HepG2 (cell line): ENCODE measurements around the gene PLCG1. TPM values are rescaled to one million over a fixed set of nuclear protein-coding genes. Genes with fewer than 3 reads are reported as not detected.
A peak's percentile ranks its signal among the peaks of the same experiment; 100 is the strongest.

Experiments used
- BHLHE40 ChIP-seq: IDR thresholded peaks from 2 replicates; pipeline ENCODE4 v1.6.1; 2011; ENCODE audit warnings: low read length, improper control_type of control experiment
- JDP2 ChIP-seq: sonication (generic); formaldehyde crosslinking; IDR thresholded peaks from 2 replicates; pipeline ENCODE4 v1.8.1; 2022; ENCODE audit warnings: missing genetic modification reagents, borderline replicate concordance
- MAZ ChIP-seq, 2 experiments: sonication (generic) in 1 of 2; formaldehyde crosslinking in 1 of 2; IDR thresholded peaks; 2 replicates each; pipeline versions ENCODE4 v1.5.0 to v1.6.1; 2012 to 2020; ENCODE audit warnings: low read depth in 2 of 2, mild to moderate bottlenecking in 2 of 2, borderline replicate concordance in 1 of 2, improper control_type of control experiment in 1 of 2, low read length in 1 of 2, missing genetic modification reagents in 1 of 2, moderate library complexity in 1 of 2
- POLR2AphosphoS2 ChIP-seq: IDR thresholded peaks from 2 replicates; pipeline ENCODE4 v1.6.1; 2011; ENCODE audit warnings: low read depth, low read length, improper control_type of control experiment
- SETDB1 ChIP-seq: sonication (generic); formaldehyde crosslinking; IDR thresholded peaks from 2 replicates; pipeline ENCODE4 v1.5.1; 2020; ENCODE audit warnings: missing genetic modification reagents, mild to moderate bottlenecking, borderline replicate concordance
- SMARCC2 ChIP-seq: fragments of 450-650 bp; IDR thresholded peaks from 2 replicates; pipeline ENCODE4 v1.6.1; 2017; ENCODE audit warnings: antibody characterized with exemption, mild to moderate bottlenecking
- SOX5 ChIP-seq: IDR thresholded peaks from 2 replicates; pipeline ENCODE4 v1.6.1; 2016; ENCODE audit warnings: borderline replicate concordance
- TSC22D2 ChIP-seq: sonication (generic); formaldehyde crosslinking; IDR thresholded peaks from 2 replicates; pipeline ENCODE4 v1.5.1; 2020; ENCODE audit warnings: missing genetic modification reagents, mild to moderate bottlenecking, borderline replicate concordance
- USF2 ChIP-seq, 2 experiments: sonication (generic) in 1 of 2; formaldehyde crosslinking in 1 of 2; IDR thresholded peaks; 2 replicates each; pipeline versions ENCODE4 v1.5.1 to v1.6.1; 2011 to 2020; ENCODE audit warnings: borderline replicate concordance in 1 of 2, low read depth in 1 of 2, low read length in 1 of 2, mild to moderate bottlenecking in 1 of 2, missing genetic modification reagents in 1 of 2, moderate library complexity in 1 of 2
- ZBTB37 ChIP-seq: sonication (generic); formaldehyde crosslinking; IDR thresholded peaks from 2 replicates; pipeline ENCODE4 v1.4.0; 2020; ENCODE audit warnings: mild to moderate bottlenecking, missing genetic modification reagents
- ZNF160 ChIP-seq: sonication (generic); formaldehyde crosslinking; IDR thresholded peaks from 2 replicates; pipeline ENCODE4 v1.8.0; 2022; ENCODE audit warnings: mild to moderate bottlenecking, inconsistent platforms, missing genetic modification reagents
- ZNF224 ChIP-seq: sonication (generic); formaldehyde crosslinking; IDR thresholded peaks from 2 replicates; pipeline ENCODE4 v1.5.0; 2020; ENCODE audit warnings: mild to moderate bottlenecking, missing genetic modification reagents
- ZNF343 ChIP-seq: sonication (generic); formaldehyde crosslinking; IDR thresholded peaks from 2 replicates; pipeline ENCODE4 v1.4.0; 2020; ENCODE audit warnings: mild to moderate bottlenecking, missing genetic modification reagents
- ZNF660 ChIP-seq: sonication (generic); formaldehyde crosslinking; IDR thresholded peaks from 2 replicates; pipeline ENCODE4 v1.5.1; 2020; ENCODE audit warnings: mild to moderate bottlenecking, low read depth, missing genetic modification reagents, borderline replicate concordance
- ZNF766 ChIP-seq: sonication (generic); formaldehyde crosslinking; IDR thresholded peaks from 2 replicates; pipeline ENCODE4 v1.5.0; 2020; ENCODE audit warnings: missing genetic modification reagents, borderline replicate concordance
- ZSCAN5A ChIP-seq: sonication (generic); formaldehyde crosslinking; IDR thresholded peaks from 2 replicates; pipeline ENCODE4 v1.8.0; 2022; ENCODE audit warnings: mild to moderate bottlenecking, missing genetic modification reagents, borderline replicate concordance
- polyA plus RNA-seq, 8 experiments: library from polyadenylated mRNA; depleted of rRNA in 3 of 8; stranded (reverse) in 7 of 8; unstranded in 1 of 8; fragments of >200 nt; fragmentation: Illumina TruSeq in 4 of 8; extraction: Trizol in 4 of 8; gene quantifications; 2 replicates each; pipeline versions ENCODE4 v1.2.1 to v1.2.3, GENCODE V29; 2011 to 2016; ENCODE audit warnings: low read depth in 4 of 8, missing spikeins in 1 of 8, mixed read lengths in 1 of 8; ENCODE audit not compliant: insufficient read depth in 1 of 8
- total RNA-seq, 5 experiments: library from RNA; depleted of rRNA; stranded (reverse); fragments of >200 nt; fragmentation: Illumina TruSeq; extraction: Trizol; gene quantifications; 2 replicates each; pipeline ENCODE4 v1.2.3, GENCODE V29; 2016; ENCODE audit warnings: low read depth in 1 of 5
- TF ChIP-seq, protein P1 (sequence below): sonication (generic); formaldehyde crosslinking; IDR thresholded peaks from 2 replicates; pipeline ENCODE4 v1.4.0; 2020; ENCODE audit warnings: missing genetic modification reagents, mild to moderate bottlenecking, borderline replicate concordance
- TF ChIP-seq, protein P2 (sequence below): IDR thresholded peaks from 2 replicates; pipeline ENCODE4 v1.6.1; 2012; ENCODE audit warnings: low read length, improper control_type of control experiment

PLCG1 gene
- total and polyA plus RNA-seq, 2 of the 13 experiments (the other 11 are each of a cell fraction or from before 2014, with no cell fraction given), result 85.3 to 158 TPM

- TF ChIP-seq, protein P1, sequence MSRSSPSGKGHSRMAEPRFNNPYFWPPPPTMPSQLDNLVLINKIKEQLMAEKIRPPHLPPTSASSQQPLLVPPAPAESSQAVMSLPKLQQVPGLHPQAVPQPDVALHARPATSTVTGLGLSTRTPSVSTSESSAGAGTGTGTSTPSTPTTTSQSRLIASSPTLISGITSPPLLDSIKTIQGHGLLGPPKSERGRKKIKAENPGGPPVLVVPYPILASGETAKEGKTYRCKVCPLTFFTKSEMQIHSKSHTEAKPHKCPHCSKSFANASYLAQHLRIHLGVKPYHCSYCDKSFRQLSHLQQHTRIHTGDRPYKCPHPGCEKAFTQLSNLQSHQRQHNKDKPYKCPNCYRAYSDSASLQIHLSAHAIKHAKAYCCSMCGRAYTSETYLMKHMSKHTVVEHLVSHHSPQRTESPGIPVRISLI (CRISPR knock-in tag), result no peak
- TF ChIP-seq ZNF224 (CRISPR knock-in tag) (0 out of 2 replicates have a peak, but pooled peaks have one; percentile 85), ZBTB37 (CRISPR knock-in tag) (no peak), SETDB1 (CRISPR knock-in tag) (no peak), JDP2 (no peak), MAZ (IDR thresholded peaks at IDR 0.05; ENCODE audit: borderline replicate concordance, low read depth, low read length) (no peak), MAZ (CRISPR knock-in tag; IDR thresholded peaks at IDR 0.05; ENCODE audit: low read depth) (peak; percentile 59), POLR2AphosphoS2 (no peak), ZSCAN5A (CRISPR knock-in tag) (no peak), ZNF160 (no peak), ZNF660 (CRISPR knock-in tag) (no peak), SOX5 (CRISPR knock-in tag) (peak; percentile 31; the same call in 1 of the 2 replicates), BHLHE40 (no peak; the same call in 1 of the 2 replicates), TSC22D2 (CRISPR knock-in tag) (0 out of 2 replicates have a peak, but pooled peaks have one; percentile 77), USF2 (IDR thresholded peaks at IDR 0.05; ENCODE audit: low read depth, low read length) (no peak), USF2 (CRISPR knock-in tag; IDR thresholded peaks at IDR 0.05; ENCODE audit: borderline replicate concordance) (no peak), ZNF766 (CRISPR knock-in tag) (no peak), ZNF343 (CRISPR knock-in tag) (no peak), SMARCC2 (no peak)
- TF ChIP-seq, protein P2, sequence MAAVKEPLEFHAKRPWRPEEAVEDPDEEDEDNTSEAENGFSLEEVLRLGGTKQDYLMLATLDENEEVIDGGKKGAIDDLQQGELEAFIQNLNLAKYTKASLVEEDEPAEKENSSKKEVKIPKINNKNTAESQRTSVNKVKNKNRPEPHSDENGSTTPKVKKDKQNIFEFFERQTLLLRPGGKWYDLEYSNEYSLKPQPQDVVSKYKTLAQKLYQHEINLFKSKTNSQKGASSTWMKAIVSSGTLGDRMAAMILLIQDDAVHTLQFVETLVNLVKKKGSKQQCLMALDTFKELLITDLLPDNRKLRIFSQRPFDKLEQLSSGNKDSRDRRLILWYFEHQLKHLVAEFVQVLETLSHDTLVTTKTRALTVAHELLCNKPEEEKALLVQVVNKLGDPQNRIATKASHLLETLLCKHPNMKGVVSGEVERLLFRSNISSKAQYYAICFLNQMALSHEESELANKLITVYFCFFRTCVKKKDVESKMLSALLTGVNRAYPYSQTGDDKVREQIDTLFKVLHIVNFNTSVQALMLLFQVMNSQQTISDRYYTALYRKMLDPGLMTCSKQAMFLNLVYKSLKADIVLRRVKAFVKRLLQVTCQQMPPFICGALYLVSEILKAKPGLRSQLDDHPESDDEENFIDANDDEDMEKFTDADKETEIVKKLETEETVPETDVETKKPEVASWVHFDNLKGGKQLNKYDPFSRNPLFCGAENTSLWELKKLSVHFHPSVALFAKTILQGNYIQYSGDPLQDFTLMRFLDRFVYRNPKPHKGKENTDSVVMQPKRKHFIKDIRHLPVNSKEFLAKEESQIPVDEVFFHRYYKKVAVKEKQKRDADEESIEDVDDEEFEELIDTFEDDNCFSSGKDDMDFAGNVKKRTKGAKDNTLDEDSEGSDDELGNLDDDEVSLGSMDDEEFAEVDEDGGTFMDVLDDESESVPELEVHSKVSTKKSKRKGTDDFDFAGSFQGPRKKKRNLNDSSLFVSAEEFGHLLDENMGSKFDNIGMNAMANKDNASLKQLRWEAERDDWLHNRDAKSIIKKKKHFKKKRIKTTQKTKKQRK, result no peak
These were observed 2.0 kb upstream of the PLCG1 start (continued) for GRCh38 chr20:41135187-41135887.
